HepG2 (cell line): Measurements from ENCODE around the gene TATDN2. TPM values are rescaled to one million over a fixed set of nuclear protein-coding genes. Genes with fewer than 3 reads are reported as not detected.

Experiments used
- AGO2 ChIP-seq: fragments of 200-400 bp; formaldehyde crosslinking; optimal IDR thresholded peaks from 2 replicates; pipeline ENCODE3; 2017; ENCODE audit warnings: mild to moderate bottlenecking, low read depth, low read length, moderate library complexity
- DR1 ChIP-seq: sonication (generic); formaldehyde crosslinking; IDR thresholded peaks from 2 replicates; pipeline ENCODE4 v1.8.0; 2021; ENCODE audit warnings: mild to moderate bottlenecking, missing genetic modification reagents, inconsistent platforms
- E2F5 ChIP-seq: sonication (generic); formaldehyde crosslinking; conservative IDR thresholded peaks from 2 replicates; pipeline ENCODE4 v1.4.0; 2020; ENCODE audit warnings: missing genetic modification reagents
- JDP2 ChIP-seq: sonication (generic); formaldehyde crosslinking; IDR thresholded peaks from 2 replicates; pipeline ENCODE4 v1.8.1; 2022; ENCODE audit warnings: missing genetic modification reagents, borderline replicate concordance
- MBNL3 ChIP-seq: fragments of 250-450 bp; sonication (Bioruptor Pico); conservative IDR thresholded peaks from 2 replicates; pipeline ENCODE4 v1.8.0; 2022; ENCODE audit warnings: mild to moderate bottlenecking, inconsistent platforms
- MTA3 ChIP-seq: sonication (generic); formaldehyde crosslinking; IDR thresholded peaks from 2 replicates; pipeline ENCODE4 v1.4.0; 2020; ENCODE audit warnings: missing genetic modification reagents
- MXD3 ChIP-seq: IDR thresholded peaks from 2 replicates; pipeline ENCODE4 v1.6.1; 2016; ENCODE audit warnings: mild to moderate bottlenecking, missing biosample characterization, missing genetic modification reagents
- NPAS2 ChIP-seq: sonication (generic); formaldehyde crosslinking; IDR thresholded peaks from 2 replicates; pipeline ENCODE4 v1.8.0; 2022; ENCODE audit warnings: mild to moderate bottlenecking, missing genetic modification reagents, borderline replicate concordance
- PPARG ChIP-seq: conservative IDR thresholded peaks from 2 replicates; pipeline ENCODE4 v1.6.1; 2016; ENCODE audit warnings: missing biosample characterization, missing genetic modification reagents
- RARA ChIP-seq: IDR thresholded peaks from 2 replicates; pipeline ENCODE4 v1.6.1; 2016; ENCODE audit warnings: missing genetic modification reagents, missing compliant biosample characterization
- SCMH1 ChIP-seq: sonication (generic); formaldehyde crosslinking; IDR thresholded peaks from 2 replicates; pipeline ENCODE4 v1.9.0; 2021; ENCODE audit warnings: missing genetic modification reagents, mild to moderate bottlenecking, borderline replicate concordance
- SMAD1 ChIP-seq: sonication (generic); formaldehyde crosslinking; IDR thresholded peaks from 2 replicates; pipeline ENCODE4 v1.4.0; 2020; ENCODE audit warnings: missing genetic modification reagents, low read depth, mild to moderate bottlenecking, borderline replicate concordance
- SMAD3 ChIP-seq: sonication (generic); formaldehyde crosslinking; IDR thresholded peaks from 2 replicates; pipeline ENCODE4 v1.4.0; 2020; ENCODE audit warnings: missing genetic modification reagents
- SRSF4 ChIP-seq: fragments of 200-400 bp; formaldehyde crosslinking; IDR thresholded peaks from one replicate; pipeline ENCODE4 v1.6.1; 2018; ENCODE audit warnings: mild to moderate bottlenecking, low read depth, low read length, moderate library complexity; ENCODE audit not compliant: poor library complexity, severe bottlenecking
- TBX2 ChIP-seq: sonication (generic); formaldehyde crosslinking; IDR thresholded peaks from 2 replicates; pipeline ENCODE4 v1.5.0; 2020; ENCODE audit warnings: missing genetic modification reagents, mild to moderate bottlenecking, borderline replicate concordance
- TSC22D2 ChIP-seq: sonication (generic); formaldehyde crosslinking; IDR thresholded peaks from 2 replicates; pipeline ENCODE4 v1.5.1; 2020; ENCODE audit warnings: missing genetic modification reagents, mild to moderate bottlenecking, borderline replicate concordance
- XRCC5 ChIP-seq: fragments of 200-400 bp; formaldehyde crosslinking; optimal IDR thresholded peaks from 2 replicates; pipeline ENCODE3; 2017; ENCODE audit warnings: mild to moderate bottlenecking, low read length
- ZBTB21 ChIP-seq: sonication (generic); formaldehyde crosslinking; IDR thresholded peaks from 2 replicates; pipeline ENCODE4 v1.4.0; 2020; ENCODE audit warnings: missing genetic modification reagents
- ZFYVE20 ChIP-seq: sonication (generic); formaldehyde crosslinking; IDR thresholded peaks from 2 replicates; pipeline ENCODE4 v1.8.0; 2023; ENCODE audit warnings: low read depth, mild to moderate bottlenecking, moderate library complexity, missing genetic modification reagents, borderline replicate concordance
- ZNF230 ChIP-seq: sonication (generic); formaldehyde crosslinking; IDR thresholded peaks from 2 replicates; pipeline ENCODE4 v1.4.0; 2020; ENCODE audit warnings: mild to moderate bottlenecking, missing genetic modification reagents
- ZNF782 ChIP-seq: sonication (generic); formaldehyde crosslinking; IDR thresholded peaks from 2 replicates; pipeline ENCODE4 v1.4.0; 2020; ENCODE audit warnings: missing genetic modification reagents, mild to moderate bottlenecking, borderline replicate concordance
- polyA plus RNA-seq, 8 experiments: library from polyadenylated mRNA; depleted of rRNA in 3 of 8; stranded (reverse) in 7 of 8; unstranded in 1 of 8; fragments of >200 nt; fragmentation: Illumina TruSeq in 4 of 8; extraction: Trizol in 4 of 8; gene quantifications; 2 replicates each; pipeline versions ENCODE4 v1.2.1 to v1.2.3, GENCODE V29; 2011 to 2016; ENCODE audit warnings: low read depth in 4 of 8, missing spikeins in 1 of 8, mixed read lengths in 1 of 8; ENCODE audit not compliant: insufficient read depth in 1 of 8
- total RNA-seq, 5 experiments: library from RNA; depleted of rRNA; stranded (reverse); fragments of >200 nt; fragmentation: Illumina TruSeq; extraction: Trizol; gene quantifications; 2 replicates each; pipeline ENCODE4 v1.2.3, GENCODE V29; 2016; ENCODE audit warnings: low read depth in 1 of 5
- TF ChIP-seq, protein P1 (sequence below): IDR thresholded peaks from 2 replicates; pipeline ENCODE4 v1.6.1; 2016; ENCODE audit warnings: missing compliant biosample characterization, missing genetic modification reagents, borderline replicate concordance
- TF ChIP-seq, protein P2 (sequence below): sonication (generic); formaldehyde crosslinking; IDR thresholded peaks from 2 replicates; pipeline ENCODE4 v1.8.1; 2023; ENCODE audit warnings: missing genetic modification reagents, inconsistent platforms, borderline replicate concordance
- TF ChIP-seq, protein P3 (sequence below): sonication (generic); formaldehyde crosslinking; IDR thresholded peaks from 2 replicates; pipeline ENCODE4 v1.8.0; 2022; ENCODE audit warnings: missing genetic modification reagents, mild to moderate bottlenecking, borderline replicate concordance

TATDN2 gene
- total and polyA plus RNA-seq, 2 of the 13 experiments (the other 11 are each of a cell fraction or from before 2014, with no cell fraction given), result 12.1 to 21.9 TPM

DNA sequence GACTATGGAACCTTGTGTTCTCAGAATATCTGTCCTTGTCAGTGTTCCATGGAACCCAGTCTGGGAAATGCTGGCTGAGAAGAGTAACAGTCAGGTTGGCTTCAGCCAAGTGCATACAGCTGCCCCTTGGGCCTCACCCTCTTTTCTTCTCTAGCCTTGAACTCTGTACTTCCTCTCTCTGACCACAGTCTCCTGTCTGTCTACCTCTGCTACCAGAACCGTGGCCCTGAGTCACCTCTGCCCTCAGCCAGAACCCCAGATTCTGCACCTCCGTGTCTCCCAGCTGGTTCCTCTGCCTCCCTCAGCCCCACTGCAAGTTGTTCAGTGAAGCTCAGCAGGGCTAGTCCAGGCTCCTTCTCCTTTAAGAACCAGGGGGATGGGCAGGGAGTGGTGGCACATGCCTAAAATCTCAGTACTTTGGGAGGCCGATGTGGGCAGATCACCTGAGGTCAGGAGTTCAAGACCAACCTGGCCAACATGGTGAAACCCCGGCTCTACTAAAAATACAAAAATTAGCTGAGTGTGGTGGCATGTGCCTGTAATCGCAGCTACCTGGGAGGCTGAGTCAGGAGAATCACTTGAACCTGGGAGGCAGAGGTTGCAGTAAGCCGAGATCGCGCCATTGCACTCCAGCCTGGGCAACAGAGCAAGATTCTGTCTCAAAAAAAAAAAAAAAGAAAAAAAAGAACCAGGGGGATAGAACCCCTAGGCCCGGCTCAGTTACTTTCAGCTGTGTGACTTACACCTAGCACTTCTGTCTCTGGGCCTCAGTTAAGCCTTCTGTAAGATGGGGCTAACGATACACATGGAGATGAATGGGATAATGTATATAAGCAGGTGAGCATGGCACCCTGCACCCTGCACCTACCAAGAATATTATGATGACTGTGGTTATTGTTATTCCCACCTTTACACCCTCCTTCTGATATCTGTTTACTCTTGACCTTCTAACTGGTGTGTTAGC lies 24.3 kb upstream of the TATDN2 start (continued):
- TF ChIP-seq E2F5 (CRISPR knock-in tag), result no peak
- TF ChIP-seq AGO2, result no peak
- TF ChIP-seq, protein P1, sequence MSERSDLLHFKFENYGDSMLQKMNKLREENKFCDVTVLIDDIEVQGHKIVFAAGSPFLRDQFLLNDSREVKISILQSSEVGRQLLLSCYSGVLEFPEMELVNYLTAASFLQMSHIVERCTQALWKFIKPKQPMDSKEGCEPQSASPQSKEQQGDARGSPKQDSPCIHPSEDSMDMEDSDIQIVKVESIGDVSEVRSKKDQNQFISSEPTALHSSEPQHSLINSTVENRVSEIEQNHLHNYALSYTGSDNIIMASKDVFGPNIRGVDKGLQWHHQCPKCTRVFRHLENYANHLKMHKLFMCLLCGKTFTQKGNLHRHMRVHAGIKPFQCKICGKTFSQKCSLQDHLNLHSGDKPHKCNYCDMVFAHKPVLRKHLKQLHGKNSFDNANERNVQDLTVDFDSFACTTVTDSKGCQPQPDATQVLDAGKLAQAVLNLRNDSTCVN (CRISPR knock-in tag), result no peak
- TF ChIP-seq ZFYVE20 (CRISPR knock-in tag), result no peak
- no peak for TF ChIP-seq SCMH1 (CRISPR knock-in tag)
- TF ChIP-seq ZNF782 (CRISPR knock-in tag), result no peak
- TF ChIP-seq ZBTB21 (CRISPR knock-in tag), result no peak
- peak; percentile 92 for TF ChIP-seq PPARG (CRISPR knock-in tag)
- no peak for TF ChIP-seq SMAD1
- TF ChIP-seq ZNF230 (CRISPR knock-in tag), result no peak
- peak; percentile 57; the same call in 1 of the 2 replicates for TF ChIP-seq TBX2 (CRISPR knock-in tag)
- no peak for TF ChIP-seq SRSF4
- no peak for TF ChIP-seq NPAS2 (CRISPR knock-in tag)
- TF ChIP-seq MTA3 (CRISPR knock-in tag), result no peak
- no peak for TF ChIP-seq MXD3
- TF ChIP-seq, protein P2, sequence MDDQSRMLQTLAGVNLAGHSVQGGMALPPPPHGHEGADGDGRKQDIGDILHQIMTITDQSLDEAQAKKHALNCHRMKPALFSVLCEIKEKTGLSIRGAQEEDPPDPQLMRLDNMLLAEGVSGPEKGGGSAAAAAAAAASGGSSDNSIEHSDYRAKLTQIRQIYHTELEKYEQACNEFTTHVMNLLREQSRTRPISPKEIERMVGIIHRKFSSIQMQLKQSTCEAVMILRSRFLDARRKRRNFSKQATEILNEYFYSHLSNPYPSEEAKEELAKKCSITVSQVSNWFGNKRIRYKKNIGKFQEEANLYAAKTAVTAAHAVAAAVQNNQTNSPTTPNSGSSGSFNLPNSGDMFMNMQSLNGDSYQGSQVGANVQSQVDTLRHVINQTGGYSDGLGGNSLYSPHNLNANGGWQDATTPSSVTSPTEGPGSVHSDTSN (CRISPR knock-in tag), result no peak
- TF ChIP-seq, protein P3, sequence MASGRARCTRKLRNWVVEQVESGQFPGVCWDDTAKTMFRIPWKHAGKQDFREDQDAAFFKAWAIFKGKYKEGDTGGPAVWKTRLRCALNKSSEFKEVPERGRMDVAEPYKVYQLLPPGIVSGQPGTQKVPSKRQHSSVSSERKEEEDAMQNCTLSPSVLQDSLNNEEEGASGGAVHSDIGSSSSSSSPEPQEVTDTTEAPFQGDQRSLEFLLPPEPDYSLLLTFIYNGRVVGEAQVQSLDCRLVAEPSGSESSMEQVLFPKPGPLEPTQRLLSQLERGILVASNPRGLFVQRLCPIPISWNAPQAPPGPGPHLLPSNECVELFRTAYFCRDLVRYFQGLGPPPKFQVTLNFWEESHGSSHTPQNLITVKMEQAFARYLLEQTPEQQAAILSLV, result no peak
- no peak for TF ChIP-seq DR1
- TF ChIP-seq MBNL3 (CRISPR knock-in tag), result no peak
- no peak for TF ChIP-seq TSC22D2 (CRISPR knock-in tag)
- no peak for TF ChIP-seq SMAD3 (CRISPR knock-in tag)
- TF ChIP-seq JDP2, result no peak
- no peak for TF ChIP-seq XRCC5
- TF ChIP-seq RARA (CRISPR knock-in tag), result peak; percentile 98
